Measurements from ENCODE around the gene ZCWPW1.

Gene ZCWPW1

GRCh38 chr7:100398239-100398638, 30.3 kb downstream of the ZCWPW1 start:
- DNase-seq (ENCODE audit: low read depth) = no peak
- H3K4me3 ChIP-seq (ENCODE audit: low read depth, low read length) = no peak overlapping the region
- no peak for TF ChIP-seq CTCF (IDR thresholded peaks at IDR 0.05; ENCODE audit: insufficient read depth, low read depth, low read length, missing control alignments)

- TF ChIP-seq CTCF (IDR thresholded peaks at IDR 0.05; ENCODE audit: insufficient read depth, low read depth, low read length, missing control alignments) = no peak
- no peak overlapping the region for H3K4me3 ChIP-seq (ENCODE audit: low read depth, low read length)
- DNase-seq (ENCODE audit: low read depth) = no peak
Measured at GRCh38 chr7:100397315-100398081, 31.0 kb downstream of the ZCWPW1 start.

DNA sequence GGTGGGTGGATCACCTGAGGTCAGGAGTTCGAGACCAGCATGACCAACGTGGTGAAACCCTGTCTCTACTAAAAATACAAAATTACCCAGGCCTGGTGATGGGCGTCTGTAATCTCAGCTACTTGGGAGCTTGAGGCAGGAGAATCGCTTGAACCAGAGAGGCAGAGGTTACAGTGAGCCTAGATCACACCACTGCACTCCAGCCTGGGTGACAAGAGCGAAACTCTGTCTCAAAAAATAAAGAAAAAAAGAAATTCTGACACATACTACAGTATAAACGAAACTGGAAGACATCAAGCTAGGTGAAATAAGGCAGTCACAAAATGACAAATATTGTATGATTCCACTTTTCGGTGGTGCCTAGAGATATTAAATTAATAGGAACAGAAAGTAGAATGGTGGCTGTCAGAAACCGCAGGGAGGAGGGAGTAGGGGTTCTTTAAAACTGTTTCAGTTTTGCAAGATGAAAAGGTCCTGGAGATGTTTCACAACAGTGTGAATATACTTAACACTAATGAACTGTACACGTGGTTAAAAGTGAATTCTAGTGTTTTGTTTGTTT, 32.0 kb downstream of the ZCWPW1 start:
- TF ChIP-seq CTCF (IDR thresholded peaks at IDR 0.05; ENCODE audit: insufficient read depth, low read depth, low read length, missing control alignments) = no peak
- H3K4me3 ChIP-seq (ENCODE audit: low read depth, low read length) = no peak overlapping the region
- DNase-seq (ENCODE audit: low read depth) = peak; percentile 92

DNA sequence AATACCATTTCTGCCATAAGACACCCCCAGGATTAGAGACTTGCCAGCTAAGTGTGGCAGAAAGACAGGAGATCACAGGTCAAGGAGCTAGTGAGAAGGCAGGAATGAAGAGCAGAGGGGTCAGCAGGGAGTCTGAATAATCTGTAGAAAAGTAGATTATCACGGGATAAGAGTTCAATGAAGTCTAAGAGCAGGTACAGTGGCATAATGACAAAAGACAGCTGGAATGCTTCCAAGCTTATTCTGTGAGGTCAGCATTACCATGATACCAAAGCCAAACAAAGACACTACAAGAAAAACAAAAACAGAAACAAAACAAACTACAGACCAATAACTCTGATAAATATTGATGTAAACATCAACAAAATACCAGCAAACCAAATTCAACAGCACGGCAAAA, 34.4 kb downstream of the ZCWPW1 start:
- DNase-seq (ENCODE audit: low read depth) = no peak
- no peak for TF ChIP-seq CTCF (IDR thresholded peaks at IDR 0.05; ENCODE audit: insufficient read depth, low read depth, low read length, missing control alignments)
- H3K4me3 ChIP-seq (ENCODE audit: low read depth, low read length) = no peak overlapping the region

- H3K4me3 ChIP-seq (ENCODE audit: low read depth, low read length) = no peak overlapping the region
- TF ChIP-seq CTCF (IDR thresholded peaks at IDR 0.05; ENCODE audit: insufficient read depth, low read depth, low read length, missing control alignments) = no peak
Measured at GRCh38 chr7:100393233-100393905, 35.1 kb downstream of the ZCWPW1 start.

GRCh38 chr7:100390286-100391009, 38.1 kb downstream of the ZCWPW1 start:
- DNase-seq (ENCODE audit: low read depth) = no peak
- TF ChIP-seq CTCF (IDR thresholded peaks at IDR 0.05; ENCODE audit: insufficient read depth, low read depth, low read length, missing control alignments) = no peak

More at GRCh38 chr7:100393233-100393905, 35.1 kb downstream of the ZCWPW1 start:
- DNase-seq (ENCODE audit: low read depth) = no peak

More at GRCh38 chr7:100390286-100391009, 38.1 kb downstream of the ZCWPW1 start:
- no peak overlapping the region for H3K4me3 ChIP-seq (ENCODE audit: low read depth, low read length)
